Suppressor macrophage (primary cell): ENCODE results near the gene PZP.

Experiments used
- DNase-seq, 4 experiments: peaks; one replicate each; pipeline ENCODE4 v3.0.0-alpha.2; 2020 to 2022

PZP gene

GRCh38 chr12:9103050-9103849, 104.9 kb downstream of the PZP start:
- DNase-seq = no peak

GRCh38 chr12:9101018-9101687, 107.0 kb downstream of the PZP start:
- no peak for DNase-seq

- DNase-seq = no peak
Observed at GRCh38 chr12:9099552-9100190, 108.5 kb downstream of the PZP start.
